AG04450 (cell line): Measurements from ENCODE around the gene NAP1L4. TPM values are rescaled to one million over a fixed set of nuclear protein-coding genes. Genes with fewer than 3 reads are reported as not detected.
A peak's percentile ranks its signal among the peaks of the same experiment; 100 is the strongest.

Source experiments
- CTCF ChIA-PET: fragments of 300-600, 350-600 bp; formaldehyde crosslinking; extraction: SDS; loops from one replicate; lab custom pipeline; 2022; ENCODE audit warnings: antibody characterized with exemption, inconsistent platforms; lab: Charles Lee
- POLR2A ChIA-PET: fragments of 350-600 bp; formaldehyde crosslinking; extraction: SDS; loops from one replicate; lab custom pipeline; 2021; ENCODE audit warnings: antibody characterized with exemption, inconsistent platforms; lab: Yijun Ruan, JAX
- DNase-seq: peaks from one replicate; pipeline ENCODE4 v3.0.0-alpha.2; 2011; ENCODE audit warnings: low read depth, low spot score
- H3K27ac ChIP-seq: one replicate; pipeline ENCODE4 v1.5.1; 2012; ENCODE audit warnings: low read depth, low read length, control low read depth
- H3K27me3 ChIP-seq: one replicate; pipeline ENCODE4 v1.6.0; 2012; ENCODE audit warnings: low read length; ENCODE audit not compliant: control insufficient read depth, insufficient read depth
- H3K4me3 ChIP-seq: 2 replicates; pipeline ENCODE4 v1.5.1; 2011; ENCODE audit warnings: mild to moderate bottlenecking, low read depth, low read length, control low read depth
- H3K9me3 ChIP-seq: 2 replicates; pipeline ENCODE4 v1.5.1; 2012; ENCODE audit warnings: low read length; ENCODE audit not compliant: control insufficient read depth, insufficient read depth
- polyA plus RNA-seq: library from polyadenylated mRNA; depleted of rRNA; stranded (reverse); fragments of >200 nt; gene quantifications from 2 replicates; pipeline ENCODE4 v1.2.3, GENCODE V29; 2011
- TF ChIP-seq, protein P1 (sequence below): IDR thresholded peaks from 2 replicates; pipeline ENCODE4 v1.5.1; 2011; ENCODE audit warnings: low read depth, low read length, control low read depth, inconsistent platforms

Gene NAP1L4
- polyA plus RNA-seq, 1 experiment, result 107 TPM

DNA sequence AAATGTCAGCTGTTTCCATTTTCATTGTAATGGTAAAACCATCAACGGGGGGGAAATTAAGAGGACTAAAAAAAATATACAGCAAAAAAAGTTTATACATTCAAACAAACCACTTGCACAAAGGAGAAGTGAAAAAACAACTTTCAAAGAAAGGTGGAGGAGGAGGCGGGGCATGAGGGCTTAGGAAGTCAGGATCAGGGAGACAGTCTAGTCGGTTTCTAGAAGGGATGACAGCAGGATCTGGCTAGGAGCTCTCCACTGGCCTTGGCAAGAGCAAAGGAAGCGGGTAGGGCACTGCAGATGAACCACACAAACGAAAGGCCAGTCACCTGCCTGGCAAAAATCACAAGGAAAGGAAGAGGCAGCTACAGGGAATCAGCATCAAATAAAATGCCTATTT lies 31.0 kb downstream of the NAP1L4 start:
- Histone ChIP-seq H3K27ac (no peak overlapping the region), H3K4me3 (no peak overlapping the region), H3K27me3 (no peaks in the 10 kb centered on the region), H3K9me3 (no peaks in the 10 kb centered on the region)
- no peak for DNase-seq
- ChIA-PET CTCF (interaction anchor here (0.6 kb wide), 1 partner anchor 68 kb away, joined by 4 read pairs; no protein-coding TSS in a partner anchor), POLR2A (no interaction called here)
- TF ChIP-seq, protein P1, sequence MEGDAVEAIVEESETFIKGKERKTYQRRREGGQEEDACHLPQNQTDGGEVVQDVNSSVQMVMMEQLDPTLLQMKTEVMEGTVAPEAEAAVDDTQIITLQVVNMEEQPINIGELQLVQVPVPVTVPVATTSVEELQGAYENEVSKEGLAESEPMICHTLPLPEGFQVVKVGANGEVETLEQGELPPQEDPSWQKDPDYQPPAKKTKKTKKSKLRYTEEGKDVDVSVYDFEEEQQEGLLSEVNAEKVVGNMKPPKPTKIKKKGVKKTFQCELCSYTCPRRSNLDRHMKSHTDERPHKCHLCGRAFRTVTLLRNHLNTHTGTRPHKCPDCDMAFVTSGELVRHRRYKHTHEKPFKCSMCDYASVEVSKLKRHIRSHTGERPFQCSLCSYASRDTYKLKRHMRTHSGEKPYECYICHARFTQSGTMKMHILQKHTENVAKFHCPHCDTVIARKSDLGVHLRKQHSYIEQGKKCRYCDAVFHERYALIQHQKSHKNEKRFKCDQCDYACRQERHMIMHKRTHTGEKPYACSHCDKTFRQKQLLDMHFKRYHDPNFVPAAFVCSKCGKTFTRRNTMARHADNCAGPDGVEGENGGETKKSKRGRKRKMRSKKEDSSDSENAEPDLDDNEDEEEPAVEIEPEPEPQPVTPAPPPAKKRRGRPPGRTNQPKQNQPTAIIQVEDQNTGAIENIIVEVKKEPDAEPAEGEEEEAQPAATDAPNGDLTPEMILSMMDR, result no peak

- Histone ChIP-seq H3K9me3 (no peaks in the 10 kb centered on the region), H3K4me3 (no peak overlapping the region), H3K27me3 (no peaks in the 10 kb centered on the region), H3K27ac (no peak overlapping the region)
- ChIA-PET POLR2A (no interaction called here), CTCF (no interaction called here)
- no peak for DNase-seq
- TF ChIP-seq, protein P1, result no peak
Observed at GRCh38 chr11:2960139-2960538, 32.0 kb downstream of the NAP1L4 start.

DNA sequence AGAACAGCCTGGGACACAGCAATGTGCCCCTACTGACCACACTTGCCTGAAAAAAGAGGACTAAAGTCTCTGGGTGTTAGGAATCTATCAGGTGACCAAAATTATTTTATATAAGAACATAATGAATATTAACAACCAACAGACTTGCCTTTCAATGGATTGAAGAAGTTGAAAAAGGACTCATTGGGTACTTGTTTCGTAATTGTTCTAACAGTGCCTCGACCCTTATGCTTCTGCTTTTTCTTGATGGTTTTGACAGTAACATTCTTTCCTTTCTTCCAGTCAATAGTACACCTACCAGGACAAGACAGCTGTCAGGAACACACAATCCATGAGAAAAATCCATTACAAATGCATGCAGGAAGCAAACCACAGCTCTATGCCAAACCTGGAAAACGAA lies 33.9 kb downstream of the NAP1L4 start:
- no peak for DNase-seq
- H3K27me3 ChIP-seq, result no peaks in the 10 kb centered on the region
- H3K27ac ChIP-seq, result no peak overlapping the region
- ChIA-PET CTCF (no interaction called here), POLR2A (interaction anchor here (0.7 kb wide), 1 partner anchor 12 kb away, joined by 3 read pairs; no protein-coding TSS in a partner anchor)
- no peaks in the 10 kb centered on the region for H3K9me3 ChIP-seq
- TF ChIP-seq, protein P1, result no peak
- H3K4me3 ChIP-seq, result no peak overlapping the region

GRCh38 chr11:2955906-2956476 lies 36.1 kb downstream of the NAP1L4 start:
- no peak overlapping the region for H3K27ac ChIP-seq
- TF ChIP-seq, protein P1, result peak; percentile 29
- ChIA-PET POLR2A (interaction anchor here (0.7 kb wide), 1 partner anchor 26 kb away, joined by 3 read pairs; no protein-coding TSS in a partner anchor), CTCF (interaction anchor here (0.8 to 1.3 kb wide), 5 partner anchors 16 to 34 kb away, joined by 3 to 7 read pairs (median 4); no protein-coding TSS in a partner anchor)
- H3K4me3 ChIP-seq, result no peak overlapping the region
- no peak for DNase-seq
- no peaks in the 10 kb centered on the region for H3K27me3 ChIP-seq
- no peaks in the 10 kb centered on the region; the same call in 1 of the 2 replicates for H3K9me3 ChIP-seq

GRCh38 chr11:2954263-2954662 lies 37.9 kb downstream of the NAP1L4 start:
- ChIA-PET POLR2A (no interaction called here), CTCF (interaction anchor here (0.5 to 1.4 kb wide), 3 partner anchors 35 to 137 kb away, joined by 3 to 4 read pairs (median 3); no protein-coding TSS in a partner anchor)
- no peaks in the 10 kb centered on the region; the same call in 1 of the 2 replicates for H3K9me3 ChIP-seq
- TF ChIP-seq, protein P1, result no peak
- DNase-seq, result no peak
- H3K27me3 ChIP-seq, result no peaks in the 10 kb centered on the region
- no peak overlapping the region for H3K27ac ChIP-seq
- no peak overlapping the region for H3K4me3 ChIP-seq
